HFFc6 (cell line): ENCODE measurements around the gene PAX4. TPM values are rescaled to one million over a fixed set of nuclear protein-coding genes. Genes with fewer than 3 reads are reported as not detected.
A peak's percentile ranks its signal among the peaks of the same experiment; 100 is the strongest.

Experiments
- DNase-seq: peaks from one replicate; pipeline ENCODE4 v3.0.0-alpha.2; 2018
- H3K27ac Mint-ChIP-seq: 2 replicates; pipeline ENCODE4 v1.8.0; 2020; ENCODE audit warnings: mild to moderate bottlenecking, mixed read lengths
- H3K27me3 Mint-ChIP-seq: 2 replicates; pipeline ENCODE4 v1.8.0; 2021; ENCODE audit warnings: mild to moderate bottlenecking, moderate library complexity, mixed read lengths; ENCODE audit not compliant: insufficient read depth
- H3K36me3 Mint-ChIP-seq: 2 replicates; pipeline ENCODE4 v1.8.0; 2021; ENCODE audit warnings: low read depth, mixed read lengths
- H3K4me1 Mint-ChIP-seq: 2 replicates; pipeline ENCODE4 v1.8.0; 2020; ENCODE audit warnings: low read depth, mixed read lengths
- H3K4me3 Mint-ChIP-seq: 2 replicates; pipeline ENCODE4 v1.8.0; 2020; ENCODE audit warnings: mild to moderate bottlenecking, moderate library complexity, mixed read lengths
- H3K9me3 Mint-ChIP-seq: 2 replicates; pipeline ENCODE4 v1.8.0; 2020; ENCODE audit warnings: mild to moderate bottlenecking, mixed read lengths
- total RNA-seq, 6 experiments: library from RNA; stranded (reverse); fragmentation: NEBNext Ultra II Directional; extraction: Animal tissue kit (Norgen Biotek cat#: 25700); gene quantifications; 2 replicates in 1 of 6; 3 replicates in 5 of 6; pipeline ENCODE4 v1.2.3, GENCODE V29; 2021
- TF ChIP-seq, protein P1 (sequence below): fragments of 200-600 bp; sonication (generic); IDR thresholded peaks from 2 replicates; pipeline ENCODE4 v1.5.0; 2021; ENCODE audit warnings: antibody characterized with exemption, mild to moderate bottlenecking

PAX4 gene
- total RNA-seq, 6 experiments from 2014 or later: not detected

DNA sequence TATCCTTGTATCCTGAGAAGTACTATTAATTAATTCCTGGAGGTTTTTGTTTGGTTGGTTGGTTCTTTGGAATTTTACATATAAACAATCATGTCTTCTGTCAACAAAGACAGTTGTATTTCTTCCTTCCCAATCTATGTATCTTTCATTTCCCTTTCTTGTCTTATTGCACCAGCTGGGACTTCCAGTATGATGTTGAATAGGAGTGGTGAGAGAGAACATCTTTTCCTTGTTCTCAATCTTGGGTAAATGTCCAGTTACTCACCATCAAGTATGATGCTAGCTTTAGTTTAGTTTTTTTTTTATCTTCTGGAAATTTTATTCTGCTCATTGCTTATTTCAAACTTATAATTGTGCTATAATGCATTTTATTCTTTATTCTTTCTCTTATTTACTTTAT is 7.4 kb upstream of the PAX4 start:
- H3K4me1 Mint-ChIP-seq: peaks cover 13% of the 10 kb centered on the region; the same call in 1 of the 2 replicates
- no peak overlapping the region for H3K27ac Mint-ChIP-seq
- H3K27me3 Mint-ChIP-seq: peaks cover 28% of the 10 kb centered on the region
- no peak for DNase-seq
- no peaks in the 10 kb centered on the region for H3K9me3 Mint-ChIP-seq
- H3K36me3 Mint-ChIP-seq: no peaks in the 10 kb centered on the region
- H3K4me3 Mint-ChIP-seq: no peak overlapping the region
- TF ChIP-seq, protein P1, sequence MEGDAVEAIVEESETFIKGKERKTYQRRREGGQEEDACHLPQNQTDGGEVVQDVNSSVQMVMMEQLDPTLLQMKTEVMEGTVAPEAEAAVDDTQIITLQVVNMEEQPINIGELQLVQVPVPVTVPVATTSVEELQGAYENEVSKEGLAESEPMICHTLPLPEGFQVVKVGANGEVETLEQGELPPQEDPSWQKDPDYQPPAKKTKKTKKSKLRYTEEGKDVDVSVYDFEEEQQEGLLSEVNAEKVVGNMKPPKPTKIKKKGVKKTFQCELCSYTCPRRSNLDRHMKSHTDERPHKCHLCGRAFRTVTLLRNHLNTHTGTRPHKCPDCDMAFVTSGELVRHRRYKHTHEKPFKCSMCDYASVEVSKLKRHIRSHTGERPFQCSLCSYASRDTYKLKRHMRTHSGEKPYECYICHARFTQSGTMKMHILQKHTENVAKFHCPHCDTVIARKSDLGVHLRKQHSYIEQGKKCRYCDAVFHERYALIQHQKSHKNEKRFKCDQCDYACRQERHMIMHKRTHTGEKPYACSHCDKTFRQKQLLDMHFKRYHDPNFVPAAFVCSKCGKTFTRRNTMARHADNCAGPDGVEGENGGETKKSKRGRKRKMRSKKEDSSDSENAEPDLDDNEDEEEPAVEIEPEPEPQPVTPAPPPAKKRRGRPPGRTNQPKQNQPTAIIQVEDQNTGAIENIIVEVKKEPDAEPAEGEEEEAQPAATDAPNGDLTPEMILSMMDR: no peak

DNA sequence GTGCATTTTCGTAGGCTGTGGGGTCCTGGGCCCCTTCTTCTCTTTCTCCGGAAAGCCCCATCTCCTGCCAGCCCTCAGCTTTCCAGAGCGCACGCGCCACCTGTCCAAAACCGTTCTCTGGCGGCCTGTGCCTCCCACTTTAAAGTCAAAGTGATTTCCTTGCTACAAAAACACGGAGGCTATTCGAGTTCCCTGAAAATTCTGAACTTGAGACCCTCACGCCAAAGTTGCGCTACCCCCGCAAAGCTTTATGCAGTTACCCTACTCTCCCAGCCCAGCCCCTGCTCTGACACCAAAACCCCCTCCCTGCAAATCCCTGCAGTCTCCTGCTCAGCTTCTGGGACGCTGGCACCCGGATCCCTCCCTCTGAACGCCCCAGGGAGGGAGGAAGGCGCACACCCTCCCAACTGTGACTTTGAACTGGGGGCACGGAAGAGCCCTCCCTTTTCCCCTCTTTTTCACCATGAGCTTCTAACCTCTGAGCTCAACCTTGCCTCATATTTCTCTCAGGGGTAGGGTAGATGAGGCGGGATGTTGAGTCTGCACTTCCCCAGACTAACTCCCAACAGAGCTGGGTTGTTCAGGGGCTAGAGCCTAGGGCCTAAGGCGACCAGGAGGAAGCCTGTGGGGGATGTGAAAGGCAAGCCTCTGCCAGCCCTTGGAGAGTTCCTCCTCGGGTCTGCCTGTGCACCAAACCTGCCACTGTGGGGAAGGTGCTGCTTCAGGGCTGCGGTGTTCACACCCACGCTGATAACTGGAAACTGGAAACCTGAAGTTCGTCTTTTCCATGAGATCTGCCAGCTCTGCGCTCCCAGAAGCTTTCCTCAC is 2.7 kb upstream of the PAX4 start:
- H3K27ac Mint-ChIP-seq: no peak overlapping the region

DNA sequence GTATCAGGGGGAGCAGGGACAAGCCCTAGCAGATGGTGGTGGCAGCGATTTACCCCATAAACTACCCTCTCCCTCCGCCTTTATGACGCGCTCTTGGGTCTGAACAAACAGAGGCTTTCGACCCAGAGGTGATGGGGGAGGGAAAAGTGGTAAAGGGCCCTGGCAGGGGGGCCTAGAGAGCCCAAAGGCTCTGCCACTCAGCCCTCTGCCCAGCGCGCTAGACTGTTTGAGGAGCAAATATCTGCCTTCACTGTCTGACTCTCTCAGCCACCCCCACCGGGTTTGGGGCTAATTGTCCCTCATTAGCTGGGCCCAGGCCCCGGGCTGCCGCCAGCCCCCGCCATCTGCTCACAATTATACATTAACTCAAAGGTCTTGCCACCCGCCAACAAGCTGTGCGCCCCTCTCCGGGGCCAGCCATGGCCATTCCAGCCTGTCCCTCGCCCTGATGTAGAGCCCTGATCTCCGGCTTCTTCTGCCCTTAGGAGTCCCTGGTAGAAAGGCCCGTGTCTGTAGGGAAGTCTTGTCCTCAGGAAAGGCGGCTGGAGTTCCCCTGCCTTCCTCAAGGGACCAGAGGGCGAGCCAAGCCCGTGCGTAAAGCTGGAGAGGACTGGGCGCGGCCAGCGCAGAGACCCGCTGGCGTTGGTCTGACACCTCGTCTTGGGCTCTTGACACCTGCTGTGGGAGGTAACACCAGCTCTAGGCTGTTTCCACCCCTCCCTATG is 1.9 kb upstream of the PAX4 start:
- Mint-ChIP-seq H3K4me3 (no peak overlapping the region), H3K27me3 (peaks cover 59% of the 10 kb centered on the region), H3K4me1 (no peaks in the 10 kb centered on the region; the same call in 1 of the 2 replicates), H3K9me3 (no peaks in the 10 kb centered on the region), H3K36me3 (no peaks in the 10 kb centered on the region), H3K27ac (no peak overlapping the region)
- no peak for DNase-seq
- TF ChIP-seq, protein P1: no peak

More for the DNA sequence above, 2.7 kb upstream of the PAX4 start:
- Mint-ChIP-seq H3K4me3 (peak overlapping the region; percentile 17; the same call in 1 of the 2 replicates), H3K27me3 (peaks cover 58% of the 10 kb centered on the region), H3K9me3 (no peaks in the 10 kb centered on the region), H3K36me3 (no peaks in the 10 kb centered on the region), H3K4me1 (no peaks in the 10 kb centered on the region; the same call in 1 of the 2 replicates)
- DNase-seq: no peak
- TF ChIP-seq, protein P1: no peak

DNA sequence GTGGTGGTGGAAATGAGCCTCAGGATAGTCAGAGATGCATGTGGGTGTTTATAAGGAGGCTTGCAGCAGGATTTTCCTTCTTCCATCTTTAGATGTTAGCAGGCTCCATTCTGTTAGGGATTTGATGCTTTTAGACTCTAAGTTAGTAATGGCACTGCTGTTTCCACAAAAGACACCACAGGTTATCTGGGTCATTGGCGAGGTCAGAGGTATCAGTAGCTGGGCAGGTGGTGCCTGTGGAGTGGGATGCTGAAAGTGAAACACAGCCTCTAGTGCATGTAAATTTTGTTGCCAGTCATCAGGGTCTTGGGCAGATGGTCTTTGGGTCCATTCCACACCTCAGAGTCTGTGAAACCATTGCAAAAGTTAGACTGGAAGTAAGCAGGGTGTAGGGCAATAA is 833 bp upstream of the PAX4 start:
- H3K9me3 Mint-ChIP-seq: no peaks in the 10 kb centered on the region
- H3K27me3 Mint-ChIP-seq: peaks cover 55% of the 10 kb centered on the region
- no peak overlapping the region for H3K4me3 Mint-ChIP-seq
- no peaks in the 10 kb centered on the region for H3K36me3 Mint-ChIP-seq
- DNase-seq: no peak
- TF ChIP-seq, protein P1: no peak
- no peak overlapping the region for H3K27ac Mint-ChIP-seq
- H3K4me1 Mint-ChIP-seq: no peaks in the 10 kb centered on the region; the same call in 1 of the 2 replicates

DNA sequence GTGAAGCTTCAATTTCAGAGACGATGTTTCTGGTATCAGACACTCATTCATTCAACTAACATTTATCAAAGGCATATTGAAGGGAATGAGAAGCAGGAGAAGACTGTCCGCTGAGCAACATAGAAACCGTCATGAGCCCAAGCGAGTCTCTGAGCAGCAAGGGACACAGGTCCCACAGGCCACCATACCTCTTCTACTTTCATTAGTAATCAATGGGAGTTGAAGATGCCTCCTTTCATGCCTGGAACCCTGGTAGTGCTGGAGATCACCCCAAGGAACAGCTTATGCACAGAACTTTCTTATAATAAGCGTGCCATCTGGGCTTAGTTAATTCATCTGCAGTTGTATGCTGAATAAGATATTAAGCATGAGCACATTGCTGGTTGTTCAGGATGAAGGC is 1.2 kb downstream of the PAX4 start:
- Mint-ChIP-seq H3K9me3 (no peaks in the 10 kb centered on the region), H3K27ac (no peak overlapping the region), H3K27me3 (peaks cover 51% of the 10 kb centered on the region), H3K4me1 (no peaks in the 10 kb centered on the region; the same call in 1 of the 2 replicates), H3K36me3 (no peaks in the 10 kb centered on the region), H3K4me3 (no peak overlapping the region)
- no peak for DNase-seq
- TF ChIP-seq, protein P1: no peak
